Natural killer cell (primary cell): ENCODE data around the gene LPAR1. TPM values are rescaled to one million over a fixed set of nuclear protein-coding genes. Genes with fewer than 3 reads are reported as not detected.

ENCODE experiments used
- ATAC-seq, 3 donors: fragments of 150-1000 bp in 2 of 3; fragments of 200-7000 bp in 1 of 3; cut with Tn5 transposase; 1 replicate in 1 of 3; 2 replicates in 2 of 3; pipeline ENCODE4 v1.10.0; 2021; ENCODE audit warnings: mild to moderate bottlenecking in 2 of 3, moderate library complexity in 2 of 3
- DNase-seq, 2 donors: peaks; one replicate each; pipeline versions ENCODE4 v3.0.0 to v3.0.0-alpha.2; 2013 to 2021; ENCODE audit warnings: mixed read lengths in 1 of 2
- H3K27ac ChIP-seq: one replicate; pipeline ENCODE4 v1.5.1; 2013; ENCODE audit warnings: mild to moderate bottlenecking, low read length
- H3K27me3 ChIP-seq: one replicate; pipeline ENCODE4 v1.6.1; 2013; ENCODE audit warnings: low read length; ENCODE audit not compliant: control insufficient read depth, insufficient read depth
- H3K36me3 ChIP-seq: one replicate; pipeline ENCODE4 v1.6.1; 2013; ENCODE audit warnings: low read length; ENCODE audit not compliant: control insufficient read depth, insufficient read depth
- H3K4me1 ChIP-seq: one replicate; pipeline ENCODE4 v1.6.1; 2013; ENCODE audit warnings: low read length; ENCODE audit not compliant: control insufficient read depth, insufficient read depth
- H3K4me3 ChIP-seq: one replicate; pipeline ENCODE4 v1.5.1; 2013; ENCODE audit warnings: low read length
- H3K9me3 ChIP-seq: one replicate; pipeline ENCODE4 v1.6.1; 2013; ENCODE audit warnings: low read length; ENCODE audit not compliant: control insufficient read depth, insufficient read depth
- H3K27ac Mint-ChIP-seq, 2 donors: one replicate each; pipeline ENCODE4 v1.8.0; 2022; ENCODE audit warnings: mild to moderate bottlenecking in 2 of 2, mixed read lengths in 2 of 2, moderate library complexity in 1 of 2
- H3K27me3 Mint-ChIP-seq, 2 donors: one replicate each; pipeline ENCODE4 v1.8.0; 2022; ENCODE audit warnings: low read depth in 2 of 2, mixed read lengths in 2 of 2
- H3K36me3 Mint-ChIP-seq: one replicate; pipeline ENCODE4 v1.8.0; 2022; ENCODE audit warnings: mixed read lengths
- H3K4me1 Mint-ChIP-seq, 2 donors: one replicate each; pipeline ENCODE4 v1.8.0; 2022; ENCODE audit warnings: mixed read lengths in 2 of 2
- H3K4me3 Mint-ChIP-seq: one replicate; pipeline ENCODE4 v1.8.0; 2022; ENCODE audit warnings: mild to moderate bottlenecking, moderate library complexity, mixed read lengths
- H3K9me3 Mint-ChIP-seq, 2 donors: one replicate each; pipeline ENCODE4 v1.8.0; 2022; ENCODE audit warnings: mixed read lengths in 2 of 2
- CTCF ChIP-seq: fragments of 200-600 bp; IDR thresholded peaks from one replicate; pipeline ENCODE4 v1.8.0; 2022; ENCODE audit warnings: antibody characterized with exemption
- WGBS: methylation state at CpG from one replicate; pipeline ENCODE4 v1.1.7; 2013; ENCODE audit warnings: missing lambda C conversion rate; ENCODE audit not compliant: insufficient coverage; 5-methylcytosine and 5-hydroxymethylcytosine counted together
- intact Hi-C: fragments of 100-400 bp; cut with micrococcal nuclease; formaldehyde crosslinking; loops from one replicate; pipeline ENCODE4 v1.14.2; 2022
- total RNA-seq, 4 donors: library from RNA; stranded (reverse); fragments of 120-200 nt in 1 of 4; gene quantifications; one replicate each; pipeline versions ENCODE4 v1.2.3 to v1.2.4, GENCODE V29; 2013 to 2022

LPAR1 gene
- total RNA-seq, 3 donors from 2014 or later (not counting 1 experiment from before 2014, with no cell fraction given): 0.48 to 0.50 TPM; not detected in 1

GRCh38 chr9:110954822-110955291 is 83.4 kb downstream of the LPAR1 start:
- peaks cover 10% of the 10 kb centered on the region for H3K36me3 Mint-ChIP-seq
- ATAC-seq: no peak
- Histone ChIP-seq H3K27me3 (no peaks in the 10 kb centered on the region), H3K9me3 (peaks cover 4% of the 10 kb centered on the region), H3K4me3 (no peak overlapping the region), H3K4me1 (peaks cover 14% of the 10 kb centered on the region), H3K36me3 (no peaks in the 10 kb centered on the region), H3K27ac (no peak overlapping the region)
- no peak overlapping the region for H3K27ac Mint-ChIP-seq
- peaks cover 7 to 12% of the 10 kb centered on the region in 2 donors for H3K9me3 Mint-ChIP-seq
- TF ChIP-seq CTCF: no peak
- WGBS: no CpG with 5 or more reads among the region's 1 CpG
- no peak overlapping the region for H3K4me3 Mint-ChIP-seq
- DNase-seq: no peak
- H3K27me3 Mint-ChIP-seq: no peaks in the 10 kb centered on the region
- intact Hi-C loops: no loop called here
- H3K4me1 Mint-ChIP-seq: peaks cover 0 to 8% of the 10 kb centered on the region in 2 donors

GRCh38 chr9:110952540-110952859 is 85.8 kb downstream of the LPAR1 start:
- 46% methylated on average over 4 of the region's 4 CpGs for WGBS

GRCh38 chr9:110951805-110952539 is 86.3 kb downstream of the LPAR1 start:
- ATAC-seq (no peak), DNase-seq (no peak)
- Mint-ChIP-seq H3K27ac (peak overlapping the region in 1 of 2 donors; percentile 55), H3K27me3 (no peaks in the 10 kb centered on the region), H3K36me3 (peaks cover 10% of the 10 kb centered on the region), H3K9me3 (peaks cover 7 to 9% of the 10 kb centered on the region in 2 donors), H3K4me1 (peaks cover 0 to 8% of the 10 kb centered on the region in 2 donors), H3K4me3 (no peak overlapping the region)
- H3K27ac ChIP-seq: no peak overlapping the region
- H3K9me3 ChIP-seq: peaks cover 4% of the 10 kb centered on the region
- H3K27me3 ChIP-seq: no peaks in the 10 kb centered on the region
- H3K4me1 ChIP-seq: peaks cover 14% of the 10 kb centered on the region
- no peaks in the 10 kb centered on the region for H3K36me3 ChIP-seq
- intact Hi-C loops: no loop called here
- WGBS: 40% methylated on average over 4 of the region's 4 CpGs
- TF ChIP-seq CTCF: no peak
- H3K4me3 ChIP-seq: no peak overlapping the region

More at GRCh38 chr9:110952540-110952859, 85.8 kb downstream of the LPAR1 start:
- H3K4me3 ChIP-seq: no peak overlapping the region
- no peaks in the 10 kb centered on the region for H3K27me3 Mint-ChIP-seq
- no peaks in the 10 kb centered on the region for H3K36me3 ChIP-seq
- peaks cover 0 to 8% of the 10 kb centered on the region in 2 donors for H3K4me1 Mint-ChIP-seq
- intact Hi-C loops: no loop called here
- DNase-seq (no peak), ATAC-seq (no peak)
- H3K36me3 Mint-ChIP-seq: peaks cover 10% of the 10 kb centered on the region
- no peak for TF ChIP-seq CTCF
- peaks cover 14% of the 10 kb centered on the region for H3K4me1 ChIP-seq
- H3K27ac Mint-ChIP-seq: peak overlapping the region in 1 of 2 donors; percentile 55
- no peak overlapping the region for H3K27ac ChIP-seq
- no peaks in the 10 kb centered on the region for H3K27me3 ChIP-seq
- peaks cover 7 to 9% of the 10 kb centered on the region in 2 donors for H3K9me3 Mint-ChIP-seq
- H3K4me3 Mint-ChIP-seq: no peak overlapping the region
- peaks cover 4% of the 10 kb centered on the region for H3K9me3 ChIP-seq
